Activated CD8-positive, alpha-beta T cell treated with anti-CD3 and anti-CD28 coated beads for 36 hours (primary cell): ENCODE data around the gene NBPF1. TPM values are rescaled to one million over a fixed set of nuclear protein-coding genes. Genes with fewer than 3 reads are reported as not detected.

Source experiments
- ATAC-seq: fragments of 200-7000 bp; cut with Tn5 transposase; one replicate; pipeline ENCODE4 v1.10.0; 2021; ENCODE audit warnings: mild to moderate bottlenecking, moderate library complexity
- CTCF ChIA-PET: fragments of 350-600 bp; sonication (Branson Sonifier 250); formaldehyde crosslinking; loops from one replicate; lab custom pipeline; 2021; ENCODE audit warnings: antibody characterized with exemption; lab: Charles Lee
- POLR2A ChIA-PET: fragments of 350-600 bp; sonication (Branson Sonifier 250); formaldehyde crosslinking; loops from one replicate; lab custom pipeline; 2021; ENCODE audit warnings: antibody characterized with exemption; lab: Charles Lee
- DNase-seq: peaks from one replicate; pipeline ENCODE4 v3.0.0-alpha.2; 2020
- H3K27ac Mint-ChIP-seq: one replicate; pipeline ENCODE4 v1.8.0; 2021; ENCODE audit warnings: mild to moderate bottlenecking, mixed read lengths
- H3K27me3 Mint-ChIP-seq: one replicate; pipeline ENCODE4 v1.8.0; 2021; ENCODE audit warnings: mixed read lengths
- H3K36me3 Mint-ChIP-seq: one replicate; pipeline ENCODE4 v1.8.0; 2021; ENCODE audit warnings: low read depth, mixed read lengths
- H3K4me1 Mint-ChIP-seq: one replicate; pipeline ENCODE4 v1.8.0; 2021; ENCODE audit warnings: low read depth, mixed read lengths
- H3K4me3 Mint-ChIP-seq: one replicate; pipeline ENCODE4 v1.8.0; 2021; ENCODE audit warnings: mild to moderate bottlenecking, moderate library complexity, mixed read lengths
- H3K9me3 Mint-ChIP-seq: one replicate; pipeline ENCODE4 v1.8.0; 2021; ENCODE audit warnings: mixed read lengths
- intact Hi-C: fragments of 100-400 bp; cut with micrococcal nuclease; formaldehyde crosslinking; loops from one replicate; pipeline ENCODE4 v1.10.0; 2022
- total RNA-seq, 2 experiments: library from RNA; stranded (reverse); gene quantifications; one replicate each; pipeline ENCODE4 v1.2.3, GENCODE V29; 2021
- TF ChIP-seq, protein P1 (sequence below): fragments of 200-600 bp; IDR thresholded peaks from one replicate; pipeline ENCODE4 v1.8.0; 2022; ENCODE audit warnings: antibody characterized with exemption, mild to moderate bottlenecking

The NBPF1 gene
- total RNA-seq, 2 experiments from 2014 or later: 2.8 to 3.1 TPM

- ATAC-seq: no peak
- ChIA-PET CTCF (interaction anchor here (1.3 kb wide), 1 partner anchor 16 kb away, joined by 5 read pairs; no protein-coding TSS in a partner anchor), POLR2A (interaction anchor here (1.2 kb wide), 1 partner anchor 278 kb away, joined by 3 read pairs; no protein-coding TSS in a partner anchor)
- no peak overlapping the region for H3K27ac Mint-ChIP-seq
- H3K36me3 Mint-ChIP-seq: no peaks in the 10 kb centered on the region
- DNase-seq: no peak
- no peak overlapping the region for H3K4me3 Mint-ChIP-seq
- TF ChIP-seq, protein P1, sequence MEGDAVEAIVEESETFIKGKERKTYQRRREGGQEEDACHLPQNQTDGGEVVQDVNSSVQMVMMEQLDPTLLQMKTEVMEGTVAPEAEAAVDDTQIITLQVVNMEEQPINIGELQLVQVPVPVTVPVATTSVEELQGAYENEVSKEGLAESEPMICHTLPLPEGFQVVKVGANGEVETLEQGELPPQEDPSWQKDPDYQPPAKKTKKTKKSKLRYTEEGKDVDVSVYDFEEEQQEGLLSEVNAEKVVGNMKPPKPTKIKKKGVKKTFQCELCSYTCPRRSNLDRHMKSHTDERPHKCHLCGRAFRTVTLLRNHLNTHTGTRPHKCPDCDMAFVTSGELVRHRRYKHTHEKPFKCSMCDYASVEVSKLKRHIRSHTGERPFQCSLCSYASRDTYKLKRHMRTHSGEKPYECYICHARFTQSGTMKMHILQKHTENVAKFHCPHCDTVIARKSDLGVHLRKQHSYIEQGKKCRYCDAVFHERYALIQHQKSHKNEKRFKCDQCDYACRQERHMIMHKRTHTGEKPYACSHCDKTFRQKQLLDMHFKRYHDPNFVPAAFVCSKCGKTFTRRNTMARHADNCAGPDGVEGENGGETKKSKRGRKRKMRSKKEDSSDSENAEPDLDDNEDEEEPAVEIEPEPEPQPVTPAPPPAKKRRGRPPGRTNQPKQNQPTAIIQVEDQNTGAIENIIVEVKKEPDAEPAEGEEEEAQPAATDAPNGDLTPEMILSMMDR: no peak
- no peaks in the 10 kb centered on the region for H3K9me3 Mint-ChIP-seq
- H3K4me1 Mint-ChIP-seq: no peaks in the 10 kb centered on the region
- H3K27me3 Mint-ChIP-seq: no peaks in the 10 kb centered on the region
- intact Hi-C loops: no loop called here
These were observed 5.4 kb upstream of the NBPF1 start for GRCh38 chr1:16618719-16619118.

DNA sequence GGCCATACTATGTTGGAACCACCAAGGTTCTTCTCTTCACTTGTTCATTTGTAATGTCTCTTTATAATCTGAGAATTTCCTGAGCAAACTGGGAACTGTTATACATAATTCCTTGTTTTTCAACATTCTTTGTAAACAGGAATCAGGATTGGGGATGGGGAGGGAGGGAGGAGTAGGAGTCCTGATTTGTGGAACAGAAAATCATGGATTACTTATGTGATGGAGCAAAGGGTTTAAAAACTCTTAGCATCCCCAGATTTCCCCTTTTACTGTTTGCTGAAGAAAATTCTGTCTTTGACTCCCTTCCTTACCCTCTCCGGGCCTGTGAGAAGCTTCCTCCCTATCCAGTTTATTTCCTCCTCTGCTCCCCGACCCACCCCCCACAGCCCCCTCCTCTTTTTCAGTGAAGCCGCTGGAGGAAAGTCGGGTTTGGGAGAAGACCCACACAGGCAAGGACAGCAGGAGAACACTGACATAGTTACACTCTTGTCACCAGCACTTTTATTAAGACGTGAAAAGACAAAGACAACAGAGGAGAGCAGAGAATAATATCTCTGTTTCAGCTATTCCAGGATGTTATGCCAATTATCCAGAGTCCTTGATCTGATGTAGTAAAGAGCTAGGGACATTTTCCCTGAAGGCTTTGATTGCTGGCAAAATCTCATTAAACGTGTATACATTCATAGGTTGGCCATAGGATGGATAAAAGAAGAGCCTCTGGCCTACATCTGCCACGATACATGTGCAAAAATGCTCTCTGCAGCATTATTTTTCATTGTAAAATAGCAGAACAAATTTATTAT lies 4.6 kb upstream of the NBPF1 start:
- ATAC-seq: no peak
- DNase-seq: no peak
- CTCF ChIA-PET: interaction anchor here (1.3 kb wide), 1 partner anchor 15 kb away, joined by 5 read pairs; no protein-coding TSS in a partner anchor
- POLR2A ChIA-PET: interaction anchor here (1.2 kb wide), 1 partner anchor 279 kb away, joined by 3 read pairs; no protein-coding TSS in a partner anchor
- TF ChIP-seq, protein P1: no peak
- no peaks in the 10 kb centered on the region for H3K4me1 Mint-ChIP-seq
- intact Hi-C loops: no loop called here
- no peaks in the 10 kb centered on the region for H3K36me3 Mint-ChIP-seq
- no peak overlapping the region for H3K4me3 Mint-ChIP-seq
- no peak overlapping the region for H3K27ac Mint-ChIP-seq
- no peaks in the 10 kb centered on the region for H3K9me3 Mint-ChIP-seq
- H3K27me3 Mint-ChIP-seq: no peaks in the 10 kb centered on the region

- CTCF ChIA-PET: interaction anchor here (1.1 kb wide), 1 partner anchor 344 kb away, joined by 3 read pairs; no protein-coding TSS in a partner anchor
These were observed 3.8 kb upstream of the NBPF1 start for GRCh38 chr1:16617114-16617631.

GRCh38 chr1:16615253-16616252 lies 2.2 kb upstream of the NBPF1 start:
- CTCF ChIA-PET: interaction anchor here (0.7 to 1.1 kb wide), 4 partner anchors 9 to 23 kb away, joined by 3 to 4 read pairs (median 3); no protein-coding TSS in a partner anchor
- TF ChIP-seq, protein P1: no peak
- intact Hi-C loops: no loop called here
- ATAC-seq (no peak), DNase-seq (no peak)
- no peaks in the 10 kb centered on the region for H3K4me1 Mint-ChIP-seq
- no peak overlapping the region for H3K4me3 Mint-ChIP-seq
- no peaks in the 10 kb centered on the region for H3K36me3 Mint-ChIP-seq
- H3K9me3 Mint-ChIP-seq: no peaks in the 10 kb centered on the region
- H3K27me3 Mint-ChIP-seq: no peaks in the 10 kb centered on the region
- POLR2A ChIA-PET: interaction anchor here (0.9 to 1.4 kb wide), 3 partner anchors 10 to 175 kb away, joined by 3 read pairs; no protein-coding TSS in a partner anchor
- no peak overlapping the region for H3K27ac Mint-ChIP-seq

More at GRCh38 chr1:16617114-16617631, 3.8 kb upstream of the NBPF1 start:
- intact Hi-C loops: no loop called here
- no peaks in the 10 kb centered on the region for H3K4me1 Mint-ChIP-seq
- no peak for ATAC-seq
- H3K27ac Mint-ChIP-seq: no peak overlapping the region
- no peaks in the 10 kb centered on the region for H3K9me3 Mint-ChIP-seq
- H3K4me3 Mint-ChIP-seq: no peak overlapping the region
- H3K36me3 Mint-ChIP-seq: no peaks in the 10 kb centered on the region
- no peak for DNase-seq
- H3K27me3 Mint-ChIP-seq: no peaks in the 10 kb centered on the region
- POLR2A ChIA-PET: interaction anchor here (1.4 kb wide), 1 partner anchor 15 kb away, joined by 3 read pairs; no protein-coding TSS in a partner anchor
- TF ChIP-seq, protein P1: no peak
